Stimulated activated effector memory CD8-positive, alpha-beta T cell treated with anti-CD3 and anti-CD28 coated beads, Interleukin-12 subunit alpha, Interleukin-12 subunit beta, amount 100 ng/mL, for 72 hours (primary cell): ENCODE measurements around the gene DLG3.
"Not testable (repeated sequence)": the region's sequence is repeated elsewhere in the genome, so short reads cannot be mapped to it uniquely, and the experiment has no call there.

Source experiments
- ATAC-seq: fragments of 150-1000 bp; cut with Tn5 transposase; 2 replicates; pipeline ENCODE4 v1.10.0; 2021
- DNase-seq, 2 donors: peaks; one replicate each; pipeline ENCODE4 v3.0.0; 2021 to 2022; ENCODE audit warnings: low spot score in 2 of 2
- H3K27ac Mint-ChIP-seq: one replicate; pipeline ENCODE4 v1.8.0; 2022; ENCODE audit warnings: mild to moderate bottlenecking, mixed read lengths
- H3K36me3 Mint-ChIP-seq: one replicate; pipeline ENCODE4 v1.8.0; 2022; ENCODE audit warnings: mild to moderate bottlenecking, mixed read lengths
- H3K4me1 Mint-ChIP-seq: one replicate; pipeline ENCODE4 v1.8.0; 2022; ENCODE audit warnings: mixed read lengths
- H3K4me3 Mint-ChIP-seq: one replicate; pipeline ENCODE4 v1.8.0; 2022; ENCODE audit warnings: mild to moderate bottlenecking, mixed read lengths
- H3K9me3 Mint-ChIP-seq: one replicate; pipeline ENCODE4 v1.8.0; 2022; ENCODE audit warnings: mixed read lengths

DLG3 gene

GRCh38 chrX:70444326-70444945, at the start of gene DLG3:
Gene DLG3, plus strand, starts transcription at chrX:70444835. Its CDS starts 367 bp downstream, at chrX:70445202.
- ATAC-seq (peak; percentile 81), DNase-seq (peak in 1 of 2 donors; percentile 64)
- peaks cover 15% of the 10 kb centered on the region for H3K4me1 Mint-ChIP-seq
- peak within 1 kb of the TSS; percentile 60 for H3K4me3 Mint-ChIP-seq
- H3K36me3 Mint-ChIP-seq: no peaks in the 10 kb centered on the region
- H3K27ac Mint-ChIP-seq: peak within 1 kb of the TSS; percentile 70
- H3K9me3 Mint-ChIP-seq: no peaks in the 10 kb centered on the region

GRCh38 chrX:70398899-70399298, 45.7 kb upstream of the DLG3 start:
- Mint-ChIP-seq H3K4me1 (no peaks in the 10 kb centered on the region), H3K4me3 (no peak overlapping the region), H3K27ac (peak overlapping the region; percentile 12), H3K36me3 (peaks cover 7% of the 10 kb centered on the region), H3K9me3 (no peaks in the 10 kb centered on the region)
- no peak for DNase-seq
- ATAC-seq: peak; percentile 65

- DNase-seq, H3K27ac Mint-ChIP-seq, H3K4me3 Mint-ChIP-seq, H3K4me1 Mint-ChIP-seq, ATAC-seq, H3K36me3 Mint-ChIP-seq, H3K9me3 Mint-ChIP-seq: not testable (repeated sequence)
These were observed 44.5 kb upstream of the DLG3 start for GRCh38 chrX:70400181-70400580.

GRCh38 chrX:70402721-70403120, 41.9 kb upstream of the DLG3 start:
- H3K36me3 Mint-ChIP-seq: no peaks in the 10 kb centered on the region
- H3K4me1 Mint-ChIP-seq: no peaks in the 10 kb centered on the region
- H3K27ac Mint-ChIP-seq: no peak overlapping the region
- ATAC-seq (no peak), DNase-seq (no peak)
- no peak overlapping the region for H3K4me3 Mint-ChIP-seq
- H3K9me3 Mint-ChIP-seq: no peaks in the 10 kb centered on the region

GRCh38 chrX:70405003-70405402, 39.6 kb upstream of the DLG3 start:
- no peak for ATAC-seq
- Mint-ChIP-seq H3K4me3 (no peak overlapping the region), H3K9me3 (no peaks in the 10 kb centered on the region), H3K27ac (no peak overlapping the region), H3K4me1 (no peaks in the 10 kb centered on the region), H3K36me3 (no peaks in the 10 kb centered on the region)
- DNase-seq: no peak

- Mint-ChIP-seq H3K36me3 (no peaks in the 10 kb centered on the region), H3K9me3 (no peaks in the 10 kb centered on the region), H3K4me1 (no peaks in the 10 kb centered on the region), H3K4me3 (no peak overlapping the region), H3K27ac (no peak overlapping the region)
- ATAC-seq (no peak), DNase-seq (no peak)
These were observed 33.7 kb upstream of the DLG3 start for GRCh38 chrX:70410921-70411320.

- no peak overlapping the region for H3K4me3 Mint-ChIP-seq
- no peak overlapping the region for H3K27ac Mint-ChIP-seq
- H3K4me1 Mint-ChIP-seq: no peaks in the 10 kb centered on the region
- H3K9me3 Mint-ChIP-seq: no peaks in the 10 kb centered on the region
- ATAC-seq: no peak
- no peaks in the 10 kb centered on the region for H3K36me3 Mint-ChIP-seq
- no peak for DNase-seq
These were observed 33.2 kb upstream of the DLG3 start for GRCh38 chrX:70411475-70411874.

- H3K4me3 Mint-ChIP-seq: no peak overlapping the region
- H3K36me3 Mint-ChIP-seq: no peaks in the 10 kb centered on the region
- ATAC-seq: no peak
- no peaks in the 10 kb centered on the region for H3K9me3 Mint-ChIP-seq
- no peak overlapping the region for H3K27ac Mint-ChIP-seq
- no peaks in the 10 kb centered on the region for H3K4me1 Mint-ChIP-seq
- no peak for DNase-seq
These were observed 23.0 kb upstream of the DLG3 start for GRCh38 chrX:70421618-70422017.

- ATAC-seq (no peak), DNase-seq (no peak)
- no peaks in the 10 kb centered on the region for H3K9me3 Mint-ChIP-seq
- no peaks in the 10 kb centered on the region for H3K4me1 Mint-ChIP-seq
- no peak within 1 kb of the TSS for H3K4me3 Mint-ChIP-seq
- H3K27ac Mint-ChIP-seq: no peak within 1 kb of the TSS
- no peaks in the 10 kb centered on the region for H3K36me3 Mint-ChIP-seq
These were observed 21.7 kb upstream of the DLG3 start, which contains the start of gene GDPD2 for GRCh38 chrX:70422851-70423341. Gene GDPD2, plus strand, starts transcription at chrX:70423314. Its CDS starts 1,671 bp downstream, at chrX:70424985.

- ATAC-seq: no peak
- Mint-ChIP-seq H3K9me3 (no peaks in the 10 kb centered on the region), H3K4me1 (no peaks in the 10 kb centered on the region), H3K27ac (no peak overlapping the region), H3K36me3 (no peaks in the 10 kb centered on the region), H3K4me3 (no peak overlapping the region)
- no peak for DNase-seq
These were observed 20.5 kb upstream of the DLG3 start for GRCh38 chrX:70423936-70424675.

GRCh38 chrX:70424801-70425200, 19.8 kb upstream of the DLG3 start:
- Mint-ChIP-seq H3K36me3 (no peaks in the 10 kb centered on the region), H3K4me1 (no peaks in the 10 kb centered on the region), H3K9me3 (no peaks in the 10 kb centered on the region), H3K4me3 (no peak overlapping the region), H3K27ac (no peak overlapping the region)
- ATAC-seq: no peak
- DNase-seq: no peak

- H3K27ac Mint-ChIP-seq: no peak overlapping the region
- DNase-seq (no peak), ATAC-seq (no peak)
- no peaks in the 10 kb centered on the region for H3K36me3 Mint-ChIP-seq
- no peaks in the 10 kb centered on the region for H3K4me1 Mint-ChIP-seq
- no peak overlapping the region for H3K4me3 Mint-ChIP-seq
- no peaks in the 10 kb centered on the region for H3K9me3 Mint-ChIP-seq
These were observed 18.1 kb upstream of the DLG3 start for GRCh38 chrX:70426286-70427278.

- Mint-ChIP-seq H3K36me3 (no peaks in the 10 kb centered on the region), H3K4me1 (no peaks in the 10 kb centered on the region), H3K9me3 (no peaks in the 10 kb centered on the region), H3K27ac (no peak overlapping the region), H3K4me3 (no peak overlapping the region)
- ATAC-seq (no peak), DNase-seq (no peak)
These were observed 17.3 kb upstream of the DLG3 start for GRCh38 chrX:70427365-70427764.

- no peaks in the 10 kb centered on the region for H3K9me3 Mint-ChIP-seq
- H3K4me3 Mint-ChIP-seq: no peak overlapping the region
- no peak overlapping the region for H3K27ac Mint-ChIP-seq
- no peak for ATAC-seq
- DNase-seq: no peak
- H3K4me1 Mint-ChIP-seq: peaks cover 1% of the 10 kb centered on the region
- H3K36me3 Mint-ChIP-seq: peaks cover 6% of the 10 kb centered on the region
These were observed 14.9 kb upstream of the DLG3 start for GRCh38 chrX:70429759-70430158.
